ENCODE results near the gene PCDH8.

The PCDH8 gene

DNA sequence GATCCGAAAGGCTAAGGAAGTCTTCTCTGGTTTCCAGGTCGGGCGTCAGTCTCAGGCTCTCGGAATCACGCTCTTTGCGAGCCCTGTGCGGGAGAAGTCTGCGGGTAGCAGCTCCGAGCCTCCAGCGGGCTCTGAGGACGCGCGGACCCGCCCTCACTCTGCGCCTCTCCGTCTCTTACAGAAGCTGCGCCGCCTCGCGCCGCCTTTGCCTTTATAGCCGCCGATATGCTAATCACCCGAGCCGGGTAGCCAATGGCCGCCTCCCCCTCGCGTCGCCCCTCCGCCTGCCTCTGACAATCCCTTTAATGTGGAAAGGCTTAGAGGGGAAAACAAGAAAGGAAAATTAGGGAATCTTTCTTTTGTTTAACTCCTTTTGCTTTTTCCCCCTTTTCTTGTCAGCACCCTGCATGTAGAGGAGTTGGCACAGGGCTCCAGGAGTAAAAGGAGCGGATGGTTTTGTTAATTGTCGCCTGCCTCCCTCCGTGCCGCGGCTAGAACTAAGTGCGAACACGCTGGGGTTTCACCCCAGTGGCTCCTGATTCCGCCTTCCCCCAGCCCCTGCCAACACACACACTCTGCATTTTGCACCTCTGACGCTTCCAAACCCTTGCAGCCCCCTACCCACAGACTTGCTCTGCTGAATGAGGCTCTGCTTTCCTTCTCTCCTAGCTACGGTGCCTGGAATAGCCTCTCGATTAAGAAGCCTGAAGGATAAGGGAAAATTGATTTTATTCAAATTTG, at the start of gene PCDH8:
TSS of gene PCDH8 (minus strand) at position 186 of the 741 bp plus-strand sequence. CDS start 204 bp downstream, outside the sequence.
- no peak for DNase-seq

DNA sequence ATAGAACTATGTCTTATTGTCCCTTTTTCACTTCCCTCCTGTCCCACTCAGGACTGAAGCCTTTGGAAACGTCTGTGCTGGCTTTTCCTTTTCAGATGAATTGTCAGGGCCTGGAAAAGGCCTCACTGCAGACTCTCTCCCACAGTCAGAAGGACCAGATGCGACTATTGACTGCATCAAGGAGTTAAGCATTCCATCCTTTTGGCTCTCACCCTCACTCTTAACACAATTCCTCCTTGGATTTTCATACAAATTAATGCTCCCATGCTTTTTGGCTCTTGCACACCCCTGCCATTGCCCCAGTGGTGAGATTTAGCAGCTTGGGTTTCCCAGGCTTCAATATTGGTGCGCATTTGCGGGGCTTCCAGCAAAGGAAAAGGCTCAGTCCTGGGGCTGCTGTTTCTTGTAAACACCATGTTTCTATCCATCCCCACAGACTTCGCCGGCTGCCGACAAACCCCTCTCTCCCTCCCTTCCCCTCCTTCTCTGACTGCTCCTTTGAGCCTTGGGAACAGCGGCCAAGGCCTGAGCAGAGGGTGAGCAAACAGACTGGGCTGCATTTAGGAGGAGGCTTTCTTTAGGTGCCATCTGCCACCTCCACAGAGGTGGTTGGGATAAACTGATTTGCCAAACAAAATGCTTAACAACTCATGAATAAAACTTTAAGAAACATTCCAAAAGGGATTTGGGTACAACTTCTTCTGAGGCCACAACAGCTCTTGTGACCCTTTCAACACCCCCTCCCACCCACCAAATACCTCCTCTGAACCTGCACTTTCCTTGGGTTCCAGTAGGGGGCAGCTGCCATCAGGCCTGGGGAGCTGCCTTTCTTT, 48.6 kb upstream of the PCDH8 start:
- DNase-seq, result no peak

- DNase-seq, result no peak
These were observed 46.0 kb upstream of the PCDH8 start for GRCh38 chr13:52894413-52894812.

DNA sequence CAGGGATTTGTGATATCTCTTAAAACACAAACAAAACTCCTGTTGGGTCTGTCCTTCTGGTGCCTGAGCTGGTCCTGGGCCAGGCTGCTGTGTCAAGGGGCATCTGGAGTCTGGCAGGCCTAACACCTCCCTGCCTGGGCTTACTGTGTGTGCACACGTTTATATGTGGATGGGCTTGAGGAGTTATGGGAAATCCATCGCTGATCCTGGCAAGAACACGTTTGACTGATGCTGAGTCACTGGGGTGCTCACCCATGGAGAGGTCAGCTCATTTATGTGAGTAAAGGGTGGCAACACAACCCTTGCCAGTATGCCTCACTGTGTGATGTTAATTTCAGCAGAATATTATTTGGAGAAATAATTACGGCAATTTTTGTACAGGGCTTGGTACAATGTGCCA, 44.5 kb upstream of the PCDH8 start:
- DNase-seq, result no peak

- DNase-seq, result no peak
These were observed 43.3 kb upstream of the PCDH8 start for GRCh38 chr13:52891706-52892105.

GRCh38 chr13:52887165-52887564, 38.7 kb upstream of the PCDH8 start:
- no peak for DNase-seq

GRCh38 chr13:52885141-52885540, 36.7 kb upstream of the PCDH8 start:
- no peak for DNase-seq

GRCh38 chr13:52884429-52885010, 36.1 kb upstream of the PCDH8 start:
- DNase-seq, result no peak

DNA sequence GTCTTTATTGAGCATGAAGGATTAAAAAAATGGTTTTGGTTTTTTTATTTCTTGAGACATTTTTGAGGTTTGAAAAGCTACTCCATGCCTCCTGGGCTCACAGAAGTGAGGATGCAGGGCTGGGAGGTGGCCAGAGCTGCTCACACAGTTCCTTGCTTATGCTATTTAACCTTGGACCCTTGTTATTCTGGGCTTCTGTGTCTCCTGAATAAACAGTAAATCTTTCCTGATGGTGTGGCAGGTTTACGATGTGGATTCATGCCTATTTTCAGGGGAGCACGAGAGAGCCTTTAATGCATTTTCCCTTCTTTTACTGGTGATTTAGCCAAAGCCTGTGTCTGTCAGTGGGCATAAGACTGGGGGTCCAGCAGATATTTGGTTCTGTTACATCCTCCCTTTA, 34.3 kb upstream of the PCDH8 start:
- no peak for DNase-seq

DNA sequence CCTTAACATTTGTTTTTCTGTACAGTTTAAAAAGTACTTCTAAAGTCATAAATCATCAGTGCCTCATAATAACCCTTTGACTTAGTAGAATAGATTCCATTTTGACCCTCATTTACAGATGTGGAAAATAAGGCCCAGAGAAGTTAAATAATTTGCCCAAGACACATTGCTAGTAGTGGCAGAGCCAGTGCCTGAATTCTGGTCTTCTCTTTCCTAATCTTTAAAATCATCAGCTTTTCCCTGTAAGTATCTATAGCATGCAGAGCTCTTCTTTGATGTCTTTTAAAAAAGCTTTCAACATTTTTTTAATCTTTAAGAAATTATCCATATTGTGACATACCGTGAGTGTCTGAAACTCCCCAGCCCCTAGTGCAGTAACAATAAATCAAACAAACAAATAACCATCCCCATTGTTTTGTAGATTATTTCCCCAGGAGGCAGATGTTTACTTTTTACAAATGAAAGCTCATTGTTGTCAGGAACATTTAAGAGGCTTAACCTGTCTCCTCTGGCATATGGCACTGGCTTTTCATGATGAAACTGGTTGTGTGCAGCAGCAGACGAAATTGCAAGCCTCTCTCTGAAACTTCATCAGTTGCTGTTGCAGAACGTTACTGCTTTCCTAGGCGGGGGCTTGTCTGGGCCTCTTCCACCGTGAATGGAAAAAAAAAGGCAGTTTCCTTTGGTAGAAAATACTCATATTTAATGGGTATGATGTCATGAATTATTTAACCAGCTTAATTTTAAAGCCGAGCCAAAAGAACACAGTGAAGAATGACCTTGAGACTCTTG, 31.7 kb upstream of the PCDH8 start:
- DNase-seq, result no peak

DNA sequence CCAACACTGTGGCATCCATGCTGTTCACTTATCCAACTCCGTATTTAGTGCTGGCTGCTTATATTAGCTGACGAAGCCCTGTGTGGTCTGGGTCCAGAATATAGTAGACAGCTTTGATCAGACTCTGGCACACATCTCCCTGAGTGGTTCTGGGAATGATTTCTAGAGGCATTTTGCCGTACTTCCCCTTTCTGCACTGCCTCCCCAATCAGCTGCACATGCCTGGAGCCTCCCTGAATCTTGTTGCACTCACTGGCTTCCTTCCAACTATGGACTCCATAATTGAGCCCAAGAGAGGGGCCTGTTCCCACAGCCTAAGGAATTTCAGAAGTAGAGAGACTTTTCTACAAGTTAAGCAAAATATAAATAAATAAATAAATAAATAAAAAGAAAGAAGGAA, 30.4 kb upstream of the PCDH8 start:
- DNase-seq, result no peak

DNA sequence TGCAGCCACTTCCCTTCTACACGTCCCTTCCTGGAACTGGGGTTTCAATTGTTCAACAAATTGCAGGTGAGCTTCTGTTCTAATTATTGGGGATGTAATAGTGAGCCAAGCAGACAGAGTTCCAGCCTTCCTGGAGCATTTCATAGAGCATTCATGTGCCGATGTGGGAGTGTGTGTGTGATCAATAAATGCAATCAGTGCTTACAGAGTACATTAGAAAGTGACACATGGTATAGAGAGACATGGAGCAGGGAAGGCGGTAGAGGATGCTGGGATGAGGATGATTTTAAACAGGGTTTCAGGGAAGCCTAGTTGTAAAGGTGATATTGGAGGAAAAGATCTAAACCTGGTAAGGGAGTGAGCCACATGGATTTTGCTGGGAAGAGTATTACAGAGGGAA, 21.7 kb upstream of the PCDH8 start:
- DNase-seq, result no peak

DNA sequence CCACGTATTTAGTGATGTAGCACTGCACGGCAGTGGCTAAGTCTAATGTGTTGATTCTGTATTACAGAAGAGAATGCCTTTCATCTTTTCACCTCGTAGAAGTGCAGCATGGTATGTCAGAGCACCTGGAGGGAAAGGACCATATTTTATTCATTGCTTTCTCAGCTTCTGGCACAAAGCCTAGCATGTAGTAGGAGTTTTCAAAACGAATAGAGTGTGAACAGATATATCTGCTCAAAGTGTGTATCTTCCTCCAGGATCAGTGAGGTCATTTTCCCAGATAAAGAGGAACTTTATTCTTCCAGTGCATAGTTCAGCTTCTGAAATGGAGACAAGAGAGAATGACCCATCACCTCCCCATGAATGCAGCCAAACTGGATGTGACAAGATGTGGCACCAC, 21.2 kb upstream of the PCDH8 start:
- DNase-seq, result no peak

DNA sequence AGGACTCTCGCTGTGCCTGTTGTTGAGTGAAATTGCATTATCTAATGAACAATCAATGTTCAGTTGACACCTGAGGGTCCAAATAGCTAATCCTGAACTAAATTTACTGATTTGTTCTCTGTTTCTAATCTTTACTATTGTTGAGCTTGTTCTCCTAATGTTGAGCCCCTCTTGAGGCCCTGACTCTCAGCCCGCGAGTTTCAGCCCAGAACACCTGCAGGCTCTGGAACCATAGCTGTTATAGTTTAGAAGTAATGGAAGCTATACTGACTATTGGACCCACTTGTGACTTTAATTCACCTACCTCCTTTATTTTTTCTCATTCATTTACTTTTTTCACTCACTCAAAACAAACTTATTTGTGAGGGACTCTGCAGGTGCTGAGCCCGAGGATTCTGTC, 20.6 kb upstream of the PCDH8 start:
- no peak for DNase-seq

GRCh38 chr13:52868190-52868589, 19.8 kb upstream of the PCDH8 start:
- DNase-seq, result no peak

GRCh38 chr13:52864941-52865340, 16.5 kb upstream of the PCDH8 start:
- DNase-seq, result no peak

DNA sequence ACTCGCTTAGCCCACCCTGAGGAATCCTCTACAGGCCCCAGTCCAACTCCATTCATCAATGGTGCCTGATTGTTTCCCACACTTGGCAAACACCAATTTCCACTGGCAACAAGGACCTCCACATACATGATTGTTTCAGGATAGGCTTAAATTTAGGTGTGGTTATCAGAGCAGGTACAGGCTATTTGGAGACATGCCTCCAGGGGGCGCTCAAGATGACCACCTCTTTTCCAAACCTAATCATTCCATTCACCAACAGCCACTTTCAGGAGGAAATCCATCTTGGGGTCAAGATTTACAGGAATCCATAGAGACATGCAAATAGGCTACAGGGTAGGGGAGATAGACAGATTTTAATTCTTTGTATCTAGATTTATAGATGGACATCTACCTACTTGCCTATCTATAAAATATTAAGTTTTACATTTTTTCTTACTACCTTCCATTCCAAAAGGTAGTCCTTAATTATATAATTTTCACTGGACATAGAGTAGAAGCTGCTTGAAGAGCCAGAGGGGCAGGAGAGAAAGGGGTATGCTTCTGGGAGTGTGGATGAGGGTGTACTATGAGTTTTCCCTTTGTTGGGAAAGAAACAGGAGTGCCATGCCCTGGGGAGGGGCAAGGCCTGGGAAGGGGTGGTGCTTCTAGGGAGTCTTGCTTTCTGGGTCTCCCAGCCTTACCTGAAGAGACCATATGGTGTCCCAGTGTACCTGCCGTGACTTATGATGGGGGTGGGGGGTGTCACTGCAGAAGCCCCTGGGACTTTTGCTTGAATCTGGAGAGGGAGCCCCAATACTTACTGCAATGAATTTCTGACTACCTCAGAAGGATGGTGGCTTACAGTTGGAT, 14.1 kb upstream of the PCDH8 start:
- DNase-seq, result no peak

- DNase-seq, result no peak
These were observed 4.0 kb upstream of the PCDH8 start for GRCh38 chr13:52852444-52852843.

GRCh38 chr13:52851137-52851962, 2.9 kb upstream of the PCDH8 start:
- no peak for DNase-seq

DNA sequence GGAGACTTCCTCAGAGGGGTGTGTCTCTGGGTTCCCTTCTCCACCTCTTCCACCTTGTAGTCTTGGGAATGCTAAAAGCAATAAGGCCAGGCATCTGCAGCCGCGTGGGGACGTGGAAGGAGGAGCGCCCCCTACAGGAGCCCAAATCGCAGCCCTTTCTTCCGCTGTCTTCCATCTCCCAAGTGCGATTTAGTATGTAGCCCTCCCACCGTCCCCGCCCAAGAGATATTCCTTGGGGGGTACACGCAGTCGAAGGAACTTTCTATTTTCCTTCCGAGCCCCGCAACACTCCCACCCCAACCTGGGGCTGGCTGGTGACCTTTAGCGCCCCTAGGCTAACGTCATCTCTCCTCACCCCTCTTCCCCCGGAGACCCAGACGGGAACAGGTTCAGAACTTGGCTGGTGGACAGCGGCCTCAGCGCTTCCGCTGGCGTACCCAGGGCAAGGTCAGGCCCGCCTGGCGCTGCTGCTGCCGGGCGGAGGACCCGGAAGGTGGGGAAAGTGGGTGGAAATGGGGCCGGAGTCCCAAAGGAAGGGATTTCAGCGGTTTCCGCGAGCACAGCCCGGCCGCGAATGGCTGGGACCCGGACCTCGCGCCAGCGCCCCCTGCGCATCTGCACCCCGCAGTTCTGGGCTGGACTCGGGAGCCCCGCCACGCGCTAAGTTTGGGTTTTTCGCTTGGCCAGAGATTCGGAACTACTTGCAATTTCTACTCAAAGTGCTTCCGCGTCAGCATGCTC, 2.1 kb upstream of the PCDH8 start:
- no peak for DNase-seq

DNA sequence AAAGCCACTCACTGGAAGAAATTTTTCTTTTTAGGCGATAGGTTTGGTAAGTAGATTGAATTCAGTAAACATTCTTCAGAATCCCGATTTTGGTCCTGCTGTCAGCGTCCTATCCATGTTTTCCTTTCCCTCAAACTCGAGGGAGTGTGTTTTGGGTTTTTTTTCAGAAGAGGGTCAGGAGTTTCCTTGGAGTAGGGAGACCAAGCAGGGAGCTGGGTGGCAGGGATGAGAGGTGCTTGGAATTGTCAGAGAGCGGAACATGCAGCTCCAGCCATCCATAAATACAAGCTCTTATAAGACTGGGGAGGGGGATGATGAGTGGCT, 1.6 kb upstream of the PCDH8 start:
- DNase-seq, result no peak
